DOHH2 (cell line): Measurements from ENCODE around the gene GASK1A.

Experiments
- EZH2phosphoT487 ChIP-seq: fragments of 200-600 bp; sonication (generic); IDR thresholded peaks from 2 replicates; pipeline ENCODE4 v1.6.1; 2017; ENCODE audit warnings: borderline replicate concordance, mild to moderate bottlenecking, antibody characterized with exemption, low read length, moderate library complexity, mixed read lengths
- TF ChIP-seq, protein P1 (sequence below): fragments of 200-600 bp; sonication (generic); IDR thresholded peaks from one replicate; pipeline ENCODE4 v1.5.1; 2014; ENCODE audit warnings: antibody characterized with exemption, mild to moderate bottlenecking, low read depth, low read length; ENCODE audit not compliant: poor library complexity, severe bottlenecking

DNA sequence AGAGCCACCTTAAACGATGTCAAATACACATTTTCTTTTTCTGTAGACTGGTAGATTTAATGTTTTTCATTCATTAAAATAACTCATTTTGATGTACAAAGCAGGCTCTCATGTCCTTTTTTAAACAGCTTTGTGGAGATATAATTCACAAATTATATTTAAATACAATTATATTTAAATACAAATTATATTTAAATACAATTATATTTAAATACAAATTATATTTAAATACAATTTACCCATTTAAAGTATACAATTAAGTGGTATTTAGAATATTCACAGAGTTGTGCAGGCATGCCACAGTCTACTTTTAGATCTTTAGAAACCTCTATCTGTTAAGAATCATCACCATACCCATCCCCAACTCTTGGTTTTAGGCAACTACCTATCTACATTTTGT is 36.4 kb upstream of the GASK1A start:
- TF ChIP-seq, protein P1, sequence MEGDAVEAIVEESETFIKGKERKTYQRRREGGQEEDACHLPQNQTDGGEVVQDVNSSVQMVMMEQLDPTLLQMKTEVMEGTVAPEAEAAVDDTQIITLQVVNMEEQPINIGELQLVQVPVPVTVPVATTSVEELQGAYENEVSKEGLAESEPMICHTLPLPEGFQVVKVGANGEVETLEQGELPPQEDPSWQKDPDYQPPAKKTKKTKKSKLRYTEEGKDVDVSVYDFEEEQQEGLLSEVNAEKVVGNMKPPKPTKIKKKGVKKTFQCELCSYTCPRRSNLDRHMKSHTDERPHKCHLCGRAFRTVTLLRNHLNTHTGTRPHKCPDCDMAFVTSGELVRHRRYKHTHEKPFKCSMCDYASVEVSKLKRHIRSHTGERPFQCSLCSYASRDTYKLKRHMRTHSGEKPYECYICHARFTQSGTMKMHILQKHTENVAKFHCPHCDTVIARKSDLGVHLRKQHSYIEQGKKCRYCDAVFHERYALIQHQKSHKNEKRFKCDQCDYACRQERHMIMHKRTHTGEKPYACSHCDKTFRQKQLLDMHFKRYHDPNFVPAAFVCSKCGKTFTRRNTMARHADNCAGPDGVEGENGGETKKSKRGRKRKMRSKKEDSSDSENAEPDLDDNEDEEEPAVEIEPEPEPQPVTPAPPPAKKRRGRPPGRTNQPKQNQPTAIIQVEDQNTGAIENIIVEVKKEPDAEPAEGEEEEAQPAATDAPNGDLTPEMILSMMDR = no peak
- TF ChIP-seq EZH2phosphoT487 = no peak
